Nucleus accumbens (tissue), 56 donors: ENCODE measurements around the gene STK35.
A peak's percentile ranks its signal among the peaks of the same experiment; 100 is the strongest.

Experiments used
- DNase-seq, 56 donors: peaks; one replicate each; lab custom pipeline; 2025; lab: John Stamatoyannopoulos, UW

STK35 gene

DNA sequence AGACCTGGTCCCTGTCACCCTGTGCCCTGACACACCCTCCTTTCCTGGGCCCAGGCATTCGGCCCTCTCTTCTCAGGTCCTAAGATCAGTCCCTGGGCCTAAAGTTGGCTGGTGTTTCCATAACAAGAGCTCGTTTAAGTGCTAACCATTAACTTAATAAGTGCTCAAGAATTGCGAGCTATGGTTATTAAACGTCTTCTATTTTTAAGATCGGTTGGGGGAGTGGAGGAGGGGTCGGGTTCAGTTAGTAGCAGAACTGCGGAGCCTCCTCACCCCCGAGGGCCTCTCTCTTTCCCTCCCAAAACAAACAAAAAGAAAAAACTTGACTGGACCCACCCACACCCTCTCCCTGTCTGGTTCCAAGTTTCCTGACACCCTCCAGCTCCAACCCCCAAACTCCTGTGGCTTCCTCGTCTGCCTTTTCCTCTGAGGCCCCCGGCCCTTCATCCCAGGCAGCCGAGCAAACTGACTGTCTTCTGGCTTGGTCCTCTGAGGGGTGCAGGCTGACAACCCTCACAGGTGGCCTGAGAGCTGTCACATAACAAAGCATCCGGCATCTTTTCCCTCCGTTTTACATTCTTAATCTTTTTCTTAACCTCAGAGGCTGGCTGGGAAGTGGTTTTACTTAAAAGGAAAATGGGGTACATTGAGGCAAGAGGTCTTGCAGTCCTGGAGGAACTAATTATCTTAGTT is 2.0 kb downstream of the STK35 start:
- DNase-seq: no peak

DNA sequence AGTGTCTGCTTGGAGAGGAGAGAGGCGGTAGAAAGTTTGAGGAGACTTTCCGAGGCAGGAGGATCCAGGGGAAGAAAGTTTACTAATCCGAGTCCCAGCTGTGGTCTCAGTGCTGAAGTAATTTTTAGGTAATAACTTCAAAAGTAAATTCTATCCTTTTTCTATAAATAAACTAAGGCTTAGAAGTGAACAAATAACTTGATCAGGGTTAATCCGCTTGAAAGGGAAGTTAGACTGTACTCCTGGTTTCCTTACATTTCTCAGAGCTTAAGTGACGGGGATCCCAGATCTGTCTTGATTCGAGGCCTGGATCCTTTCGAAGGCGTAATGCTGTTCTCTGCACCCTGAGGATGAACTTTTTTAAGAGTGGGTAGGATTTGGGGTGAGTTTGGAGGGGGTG is 2.6 kb downstream of the STK35 start:
- no peak for DNase-seq

DNA sequence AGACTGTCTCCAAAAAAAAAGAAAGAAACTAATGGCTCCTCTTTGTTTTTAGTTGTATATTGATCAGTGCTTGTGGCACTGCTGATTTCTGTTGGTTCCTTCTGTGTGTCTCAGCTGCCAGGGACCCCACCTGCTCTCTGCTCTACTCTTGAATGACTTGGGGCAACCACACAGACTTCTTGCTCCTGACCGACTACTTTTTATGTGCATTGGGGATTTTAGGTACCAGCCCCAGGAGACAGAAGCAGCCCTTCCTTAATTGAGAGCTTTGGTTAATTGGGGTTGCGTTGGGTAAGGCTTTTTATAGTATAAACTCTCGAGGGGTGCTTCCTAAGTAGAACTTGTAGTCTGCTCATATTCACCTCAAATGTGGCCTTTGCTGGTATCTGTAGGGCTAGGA is 6.9 kb downstream of the STK35 start:
- no peak for DNase-seq

DNA sequence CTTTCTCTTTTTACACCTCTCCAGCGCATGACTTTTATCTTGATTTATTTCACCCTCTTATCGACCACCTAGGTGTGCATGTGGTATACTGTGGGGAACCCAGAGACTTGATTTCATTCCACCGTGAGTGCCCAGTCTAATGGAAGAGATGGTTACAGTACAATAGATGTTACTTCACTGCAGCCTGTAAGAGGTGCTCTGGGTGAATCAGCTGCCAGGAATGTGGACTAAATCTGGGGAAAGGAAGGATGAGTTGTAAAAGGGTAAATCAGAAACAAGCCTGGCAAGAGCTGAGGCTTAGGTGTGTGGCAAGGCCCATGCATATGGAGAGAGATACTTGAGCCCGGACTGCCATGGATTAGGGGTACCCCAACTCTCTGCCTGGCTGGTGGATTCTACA is 7.4 kb downstream of the STK35 start:
- no peak for DNase-seq

- peak in 16 of 56 donors; percentile 2 to 76 (median 22) for DNase-seq
Measured at GRCh38 chr20:2109425-2110210, 8.0 kb downstream of the STK35 start.

GRCh38 chr20:2112910-2113309 is 11.3 kb downstream of the STK35 start:
- no peak for DNase-seq

DNA sequence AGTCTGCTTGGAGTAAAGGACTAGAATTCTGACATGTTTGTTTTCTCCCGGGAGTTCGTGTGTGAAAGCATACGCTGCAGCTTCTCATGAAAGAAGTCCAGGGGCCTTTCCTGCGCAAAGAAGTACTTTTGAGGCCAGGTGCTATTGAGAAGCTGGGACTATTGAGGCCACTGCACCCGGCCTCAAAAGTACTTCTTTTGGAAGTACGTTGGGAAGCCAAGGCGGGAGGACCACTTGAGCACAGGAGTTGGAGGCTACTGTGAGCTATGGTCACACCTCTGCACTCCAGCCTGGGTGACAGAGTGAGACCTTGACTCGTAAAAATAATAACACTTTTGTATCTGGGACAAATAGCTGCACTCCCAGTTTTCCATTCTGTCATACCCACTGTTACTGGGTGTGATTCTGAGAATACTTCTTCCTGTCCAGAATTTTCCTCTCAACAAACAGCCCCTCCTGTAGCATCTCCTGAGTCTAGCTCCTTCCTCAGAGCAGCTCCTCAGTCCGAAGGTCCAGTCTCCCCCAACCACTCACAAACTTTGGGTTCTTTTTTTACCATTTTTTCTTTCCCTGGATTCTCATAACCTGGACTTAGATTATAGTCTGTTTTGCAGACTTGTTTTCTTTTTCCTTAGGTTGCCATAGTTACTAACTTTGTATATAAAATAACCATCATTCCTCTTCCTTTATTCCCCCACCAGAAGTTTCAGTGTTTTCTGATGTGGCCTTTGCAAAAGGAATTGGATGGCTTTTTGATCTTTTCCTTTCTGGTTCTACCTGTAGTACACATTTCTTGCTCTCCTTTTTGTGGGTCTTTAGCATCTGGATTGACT is 12.7 kb downstream of the STK35 start:
- DNase-seq: no peak

DNA sequence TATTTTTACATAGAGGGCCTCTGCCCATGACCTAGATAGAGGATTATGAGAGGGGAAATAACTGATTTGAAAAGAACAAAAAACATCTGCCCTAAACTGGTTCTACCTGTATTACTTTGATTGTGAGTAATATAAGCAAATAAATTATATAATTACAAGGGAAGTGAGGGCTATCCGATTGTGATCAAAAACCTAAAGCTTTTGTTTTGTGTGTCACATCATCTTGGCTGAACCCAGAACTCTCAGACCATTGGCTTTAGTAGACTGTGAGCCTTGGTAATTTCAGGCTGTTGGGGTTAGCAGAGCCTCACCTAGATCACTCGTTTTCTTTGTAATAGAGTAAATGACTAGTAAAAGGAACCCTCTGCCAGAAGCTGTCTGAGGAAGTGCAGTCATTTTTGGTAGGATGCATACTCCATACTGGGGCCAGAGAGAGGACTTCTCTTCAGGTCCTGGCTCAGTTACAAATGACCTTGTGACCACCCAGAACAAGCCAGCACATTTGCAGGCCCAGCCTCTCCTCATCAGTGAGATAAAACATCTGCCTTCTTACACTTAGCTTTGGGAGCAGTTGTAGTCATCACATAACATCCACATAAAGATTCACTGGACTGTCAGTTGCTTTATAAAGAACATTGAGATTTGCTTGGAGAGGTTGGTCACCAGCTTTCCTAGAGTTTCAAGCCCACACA is 13.5 kb downstream of the STK35 start:
- no peak for DNase-seq

DNA sequence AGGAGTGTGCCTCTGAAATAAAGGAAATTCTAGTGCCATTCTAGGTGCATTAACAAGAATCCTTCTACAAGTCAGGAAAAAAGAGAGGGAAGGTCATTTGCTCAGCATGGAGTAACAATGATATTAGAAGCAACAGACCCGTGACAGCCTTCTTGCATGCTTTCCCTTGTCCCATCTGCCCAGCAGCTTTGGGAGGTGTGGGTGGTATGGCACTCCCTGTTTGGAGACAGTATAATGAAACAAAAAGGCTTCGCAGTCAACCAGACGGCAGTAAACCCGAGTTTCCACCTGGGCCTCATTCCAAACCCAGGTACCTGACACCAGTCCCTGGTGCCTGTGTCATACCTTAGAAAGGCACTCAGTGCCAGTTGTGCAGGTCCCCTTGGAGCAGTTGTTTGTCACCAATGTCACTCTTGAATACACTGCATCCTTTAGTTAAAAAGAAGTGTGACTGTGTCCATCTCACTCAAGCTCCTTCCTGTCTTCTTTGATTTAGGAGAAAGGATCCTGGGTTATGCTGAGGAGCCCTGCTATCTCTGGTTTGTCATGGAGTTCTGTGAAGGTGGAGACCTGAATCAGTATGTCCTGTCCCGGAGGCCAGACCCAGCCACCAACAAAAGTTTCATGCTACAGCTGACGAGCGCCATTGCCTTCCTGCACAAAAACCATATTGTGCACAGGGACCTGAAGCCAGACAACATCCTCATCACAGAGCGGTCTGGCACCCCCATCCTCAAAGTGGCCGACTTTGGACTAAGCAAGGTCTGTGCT is 14.7 kb downstream of the STK35 start:
- no peak for DNase-seq

DNA sequence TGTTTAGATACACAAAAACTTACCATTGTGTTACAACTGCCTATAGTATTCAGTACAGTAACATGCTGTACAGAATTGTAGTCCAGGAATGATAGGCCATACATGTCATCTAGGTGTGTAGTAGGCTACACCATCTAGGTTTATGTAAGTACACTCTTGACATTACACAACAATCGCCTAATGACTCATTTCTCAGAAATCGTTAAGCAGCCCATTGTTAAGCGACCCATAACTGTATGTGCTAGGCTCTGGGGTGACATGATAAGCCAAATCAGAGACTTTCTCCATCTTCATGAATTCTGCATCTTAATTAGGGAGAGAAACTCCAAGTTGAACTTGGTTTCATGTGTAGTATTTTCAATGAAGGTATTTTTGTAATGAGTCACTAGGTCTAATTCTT is 17.2 kb downstream of the STK35 start:
- DNase-seq: no peak

- DNase-seq: no peak
Measured at GRCh38 chr20:2122936-2123335, 21.3 kb downstream of the STK35 start.

DNA sequence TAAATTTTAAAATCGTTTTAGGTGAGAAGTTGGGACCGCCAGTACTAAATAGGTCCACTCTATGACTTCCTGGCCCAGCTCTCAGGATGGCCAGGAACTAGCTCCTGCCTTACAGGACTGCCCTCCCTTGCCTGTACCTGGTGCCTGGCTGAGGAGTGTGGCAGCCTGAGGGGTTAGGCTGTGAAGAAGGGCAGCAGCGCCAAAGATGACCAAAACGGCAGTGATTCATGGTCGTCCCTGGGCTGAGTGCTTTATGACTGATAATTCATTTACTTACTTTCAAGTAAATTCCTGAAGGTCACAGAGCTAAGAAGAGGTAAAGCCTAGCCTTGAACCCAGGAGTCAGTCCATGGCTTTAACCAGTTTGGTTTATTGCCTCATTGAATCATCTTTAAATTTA is 22.1 kb downstream of the STK35 start:
- DNase-seq: no peak

GRCh38 chr20:2124564-2125213 is 23.1 kb downstream of the STK35 start:
- DNase-seq: no peak

DNA sequence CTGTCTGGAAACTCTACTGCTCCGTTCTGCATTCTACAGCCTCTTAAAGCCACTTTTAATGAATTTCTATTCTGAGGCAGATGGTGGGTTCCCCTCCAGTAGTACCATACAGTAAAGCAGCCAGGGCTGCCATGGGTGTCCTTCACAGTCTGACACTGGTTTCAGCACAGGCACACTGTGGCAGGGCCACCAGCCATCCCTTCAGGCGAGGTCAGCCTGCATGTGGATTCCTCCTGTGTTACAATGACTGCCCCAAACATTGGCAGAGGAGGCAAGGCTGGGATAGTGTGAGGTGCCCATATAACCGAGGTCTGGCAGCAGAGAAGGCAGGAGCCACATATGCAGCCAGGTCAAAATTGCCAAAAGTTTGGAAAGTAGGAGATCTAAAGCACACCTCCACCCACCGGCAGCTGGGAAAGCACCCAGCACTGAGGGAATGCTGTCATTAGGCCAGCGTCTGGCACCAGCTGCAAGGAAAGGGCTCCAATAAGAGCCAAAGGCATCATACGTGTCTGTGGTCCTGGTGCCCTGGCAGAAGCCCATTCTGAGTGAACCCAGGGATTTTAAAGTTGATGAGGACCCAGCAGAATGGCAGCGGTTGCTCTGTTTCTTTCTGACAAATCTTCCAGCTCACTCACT is 24.0 kb downstream of the STK35 start:
- no peak for DNase-seq

DNA sequence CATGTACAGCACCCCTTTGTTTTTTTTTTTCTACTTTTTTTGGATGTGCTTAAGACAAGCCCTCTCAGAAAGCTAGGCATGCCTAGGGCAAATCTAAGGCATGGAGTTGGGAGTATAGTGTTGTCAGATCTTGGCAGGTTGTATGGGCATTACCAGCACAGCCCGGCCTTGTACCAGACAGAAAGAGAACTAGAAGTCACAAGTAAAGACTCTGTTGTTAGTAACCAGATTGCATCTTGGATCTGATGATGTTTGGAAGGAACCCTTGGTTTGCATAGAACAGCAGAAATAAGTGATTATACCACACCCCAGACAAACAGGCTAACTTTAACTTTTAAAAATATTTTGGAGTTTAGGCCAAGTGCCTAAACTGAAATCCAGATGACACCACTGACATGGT is 25.6 kb downstream of the STK35 start:
- no peak for DNase-seq

DNA sequence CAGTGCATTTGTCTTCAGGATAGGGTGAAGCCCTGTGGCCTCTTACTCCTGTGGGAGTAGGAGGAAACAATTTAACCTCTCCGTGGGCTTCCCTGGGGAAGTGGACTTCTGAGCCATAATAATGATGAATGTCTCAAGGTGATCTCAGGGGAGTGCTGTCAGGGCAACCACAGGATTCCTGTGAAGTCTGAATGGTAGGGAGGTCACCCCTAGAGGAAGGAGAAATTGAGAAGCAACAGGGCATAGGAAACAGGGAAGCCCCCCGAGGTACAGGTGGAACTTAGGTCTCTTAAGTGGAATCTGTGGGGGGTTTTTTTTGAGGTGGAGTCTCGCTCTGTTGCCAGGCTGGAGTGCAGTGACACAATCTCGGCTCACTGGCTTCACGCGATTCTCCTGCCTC is 26.9 kb downstream of the STK35 start:
- DNase-seq: no peak

- peak in 20 of 56 donors; percentile 3 to 62 (median 25) for DNase-seq
Measured at GRCh38 chr20:2130062-2130591, 28.5 kb downstream of the STK35 start.

DNA sequence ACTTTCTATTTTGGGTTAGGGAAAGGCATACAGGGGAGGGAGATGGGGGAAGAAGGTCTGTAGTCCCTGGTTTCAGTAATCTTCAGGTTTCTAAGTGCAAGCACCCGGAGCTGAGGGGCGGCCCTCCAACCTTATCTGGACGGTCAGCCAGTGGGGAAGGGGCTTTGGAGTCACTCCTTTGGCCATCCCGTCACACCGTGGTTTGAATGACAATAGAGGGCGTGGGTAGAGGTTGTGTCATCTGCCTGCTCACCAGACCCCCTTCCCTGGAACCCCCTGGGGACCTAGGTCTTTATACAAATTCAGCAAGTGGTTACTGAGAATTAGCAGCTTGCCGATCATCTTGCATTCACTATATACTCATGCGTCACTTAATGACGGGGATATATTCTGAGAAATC is 29.1 kb downstream of the STK35 start:
- DNase-seq: no peak

GRCh38 chr20:2131366-2131765 is 29.7 kb downstream of the STK35 start:
- DNase-seq: peak in 2 of 56 donors; percentile 11 to 14
